K562 (cell line): ENCODE data around the gene EBI3. TPM values are rescaled to one million over a fixed set of nuclear protein-coding genes. Genes with fewer than 3 reads are reported as not detected.

ENCODE experiments used
- ARHGAP35 ChIP-seq: fragments of 450-650 bp; IDR thresholded peaks from 2 replicates; pipeline ENCODE4 v1.6.1; 2018; ENCODE audit not compliant: partially characterized antibody
- ARID3B ChIP-seq: fragments of 250-450 bp; sonication (Bioruptor Pico); IDR thresholded peaks from 2 replicates; pipeline ENCODE4 v1.4.0; 2020; ENCODE audit warnings: borderline replicate concordance
- ERF ChIP-seq: fragments of 450-650 bp; formaldehyde crosslinking; IDR thresholded peaks from 2 replicates; pipeline ENCODE4 v1.4.0; 2020; ENCODE audit warnings: mild to moderate bottlenecking, mixed read lengths
- FIP1L1 ChIP-seq: fragments of 200-400 bp; formaldehyde crosslinking; IDR thresholded peaks from 2 replicates; pipeline ENCODE4 v1.6.1; 2018; ENCODE audit warnings: mild to moderate bottlenecking, low read depth, low read length; ENCODE audit not compliant: poor library complexity, severe bottlenecking
- GTF2E2 ChIP-seq: fragments of 200-800 bp; sonication (Bioruptor generic); IDR thresholded peaks from 2 replicates; pipeline ENCODE4 v1.6.1; 2016; ENCODE audit warnings: missing genetic modification characterization, missing compliant biosample characterization
- NFYB ChIP-seq: IDR thresholded peaks from 2 replicates; pipeline ENCODE4 v1.6.1; 2011; ENCODE audit warnings: mild to moderate bottlenecking, moderate library complexity; ENCODE audit not compliant: insufficient read length; ENCODE audit errors: extremely low read depth
- SAFB2 ChIP-seq: fragments of 200-400 bp; formaldehyde crosslinking; IDR thresholded peaks from 2 replicates; pipeline ENCODE4 v1.6.1; 2018; ENCODE audit warnings: borderline replicate concordance, low read length, low read depth, moderate library complexity; ENCODE audit not compliant: severe bottlenecking
- ZFP36 ChIP-seq: fragments of 150-350 bp; IDR thresholded peaks from 2 replicates; pipeline ENCODE4 v1.6.1; 2018; ENCODE audit warnings: low read length, low read depth; ENCODE audit not compliant: partially characterized antibody
- ZNF212 ChIP-seq: fragments of 450-650 bp; formaldehyde crosslinking; IDR thresholded peaks from 2 replicates; pipeline ENCODE4 v1.4.0; 2020; ENCODE audit warnings: mild to moderate bottlenecking
- ZNF311 ChIP-seq: fragments of 250-450 bp; sonication (Bioruptor Pico); IDR thresholded peaks from 2 replicates; pipeline ENCODE4 v1.4.0; 2020; ENCODE audit warnings: mild to moderate bottlenecking, moderate library complexity
- ZNF583 ChIP-seq: fragments of 250-450 bp; sonication (Bioruptor Pico); IDR thresholded peaks from 2 replicates; pipeline ENCODE4 v1.4.0; 2020
- polyA plus RNA-seq, 8 experiments: library from polyadenylated mRNA; depleted of rRNA in 4 of 8; stranded (reverse) in 5 of 8; unstranded in 3 of 8; fragments of >200 nt; fragmentation: Nextera tagmentation in 2 of 8; fragmentation: Illumina TruSeq in 1 of 8; extraction: Ambion mirVana in 2 of 8; extraction: Trizol in 1 of 8; gene quantifications; 2 replicates each; pipeline versions ENCODE4 v1.2.1 to v1.2.3, GENCODE V29; 2011 to 2014; ENCODE audit warnings: inconsistent platforms in 1 of 8, missing spikeins in 1 of 8
- total RNA-seq, 7 experiments: library from RNA; depleted of rRNA in 6 of 7; stranded (reverse); fragments of >200 nt in 6 of 7; fragmentation: Illumina TruSeq in 2 of 7; extraction: Trizol in 2 of 7; gene quantifications; 2 replicates each; pipeline versions ENCODE4 v1.2.1 to v1.2.3, GENCODE V29; 2011 to 2021; ENCODE audit warnings: low replicate concordance in 1 of 7

The EBI3 gene
- total and polyA plus RNA-seq, 9 of the 15 experiments (the other 6 are each of a cell fraction or from before 2014, with no cell fraction given): 0.08 to 0.35 (median 0.22) TPM; not detected in 6

GRCh38 chr19:4186087-4186993 lies 43.0 kb upstream of the EBI3 start (continued):
- TF ChIP-seq ZNF212 (CRISPR knock-in tag) (no peak), ZNF583 (CRISPR knock-in tag) (no peak), ARID3B (CRISPR knock-in tag) (no peak), ERF (CRISPR knock-in tag) (no peak), GTF2E2 (no peak), FIP1L1 (no peak), ZNF311 (CRISPR knock-in tag) (no peak), ARHGAP35 (no peak), NFYB (no peak), SAFB2 (no peak), ZFP36 (peak; percentile 91)
